GM19351 (cell line): ENCODE data around the gene NT5DC1.

Source experiments
- ATAC-seq: cut with Tn5 transposase; IDR thresholded peaks from one replicate; pipeline ENCODE4 v1.9.1; 2021; ENCODE audit warnings: mild to moderate bottlenecking, moderate library complexity; ENCODE audit not compliant: unreplicated experiment

Gene NT5DC1

DNA sequence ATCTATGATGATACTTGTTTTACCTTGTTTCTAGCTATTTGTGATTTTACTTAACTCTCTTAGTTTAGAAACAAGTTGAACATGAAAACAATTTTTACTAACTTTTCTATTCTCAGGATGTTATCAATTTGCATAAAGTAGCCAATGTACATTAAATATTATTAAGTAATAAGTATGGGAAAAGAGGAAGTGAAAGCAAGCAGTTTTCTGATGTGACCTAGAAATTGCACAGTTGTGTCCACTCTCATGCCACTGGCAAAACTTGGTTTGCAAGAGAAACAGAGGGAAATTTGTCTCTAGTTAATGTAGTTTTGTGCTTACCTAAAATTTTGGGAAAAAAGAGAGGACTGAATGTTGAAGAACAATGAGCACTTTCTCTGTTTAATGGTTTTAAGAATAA, 198.3 kb downstream of the NT5DC1 start:
- no peak for ATAC-seq
